HEK293T (cell line): ENCODE data around the gene RORC.

Source experiments
- ARNT ChIP-seq: fragments of 450-650 bp; IDR thresholded peaks from 2 replicates; pipeline ENCODE4 v1.6.1; 2017; ENCODE audit warnings: mild to moderate bottlenecking
- BHLHE40 ChIP-seq: fragments of 450-650 bp; IDR thresholded peaks from 2 replicates; pipeline ENCODE4 v1.6.1; 2016; ENCODE audit warnings: mild to moderate bottlenecking, moderate library complexity, borderline replicate concordance
- FOXK2 ChIP-seq: fragments of 450-650 bp; IDR thresholded peaks from 2 replicates; pipeline ENCODE4 v1.6.1; 2016; ENCODE audit warnings: mild to moderate bottlenecking
- FOXM1 ChIP-seq: fragments of 450-650 bp; IDR thresholded peaks from 2 replicates; pipeline ENCODE4 v1.6.1; 2017; ENCODE audit warnings: mild to moderate bottlenecking, borderline replicate concordance
- HDGF ChIP-seq: fragments of 450-650 bp; IDR thresholded peaks from 2 replicates; pipeline ENCODE4 v1.6.1; 2017; ENCODE audit warnings: antibody characterized with exemption, borderline replicate concordance
- L3MBTL2 ChIP-seq: fragments of 450-650 bp; conservative IDR thresholded peaks from 2 replicates; pipeline ENCODE4 v1.6.1; 2016; ENCODE audit warnings: mild to moderate bottlenecking
- TARDBP ChIP-seq: fragments of 450-650 bp; IDR thresholded peaks from 2 replicates; pipeline ENCODE4 v1.6.1; 2016
- ZNF384 ChIP-seq: fragments of 450-650 bp; IDR thresholded peaks from 2 replicates; pipeline ENCODE4 v1.6.1; 2016

DNA sequence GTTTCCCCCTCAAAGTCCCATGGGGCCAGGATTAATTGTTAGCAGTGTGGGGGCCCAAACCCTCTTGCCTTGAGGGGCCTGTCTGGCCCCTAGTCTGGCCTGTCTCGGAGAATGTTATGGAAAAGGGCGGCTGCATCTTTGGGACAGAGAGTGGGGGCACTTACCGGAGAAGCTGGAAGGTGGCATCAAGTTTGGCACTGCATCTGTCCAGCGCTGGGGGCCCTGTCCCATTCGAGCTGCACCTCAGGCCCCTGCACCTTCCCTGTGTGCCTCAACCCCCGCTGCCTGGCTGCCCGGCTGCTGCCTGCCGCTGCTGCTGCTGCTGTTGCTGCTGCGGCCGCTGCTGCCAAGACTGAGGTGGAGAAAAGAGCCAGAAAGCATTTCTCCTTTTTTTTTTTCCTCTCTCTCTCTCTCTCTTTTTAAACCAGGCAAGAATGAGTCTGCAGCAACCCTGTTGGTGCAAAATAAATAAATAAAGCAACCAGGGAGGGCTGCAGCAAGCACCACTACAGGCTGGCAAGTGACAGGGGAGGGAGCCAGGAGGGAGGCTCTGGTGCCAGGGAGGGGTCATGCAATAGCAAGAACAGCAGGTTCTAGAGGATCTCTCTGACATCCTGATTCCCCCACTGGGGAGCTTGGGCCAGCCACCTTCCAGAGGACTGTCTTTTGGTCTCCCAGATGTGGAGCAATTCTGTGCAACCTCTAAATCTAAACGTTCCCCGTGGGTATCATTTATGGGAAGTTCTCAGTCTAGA lies 26.4 kb downstream of the RORC start, which contains the start of gene LINGO4:
- no peak for TF ChIP-seq TARDBP
- no peak for TF ChIP-seq ARNT
- TF ChIP-seq FOXK2: no peak
- no peak for TF ChIP-seq L3MBTL2
- no peak for TF ChIP-seq ZNF384
- no peak for TF ChIP-seq HDGF
- TF ChIP-seq BHLHE40: no peak
- TF ChIP-seq FOXM1: no peak
